HG02642 (cell line): ENCODE data around the gene RCAN2.
"Not testable (repeated sequence)": the region's sequence is repeated elsewhere in the genome, so short reads cannot be mapped to it uniquely, and the experiment has no call there.

ENCODE experiments used
- ATAC-seq: cut with Tn5 transposase; IDR thresholded peaks from one replicate; pipeline ENCODE4 v1.9.1; 2021; ENCODE audit warnings: mild to moderate bottlenecking; ENCODE audit not compliant: unreplicated experiment, poor library complexity

RCAN2 gene

DNA sequence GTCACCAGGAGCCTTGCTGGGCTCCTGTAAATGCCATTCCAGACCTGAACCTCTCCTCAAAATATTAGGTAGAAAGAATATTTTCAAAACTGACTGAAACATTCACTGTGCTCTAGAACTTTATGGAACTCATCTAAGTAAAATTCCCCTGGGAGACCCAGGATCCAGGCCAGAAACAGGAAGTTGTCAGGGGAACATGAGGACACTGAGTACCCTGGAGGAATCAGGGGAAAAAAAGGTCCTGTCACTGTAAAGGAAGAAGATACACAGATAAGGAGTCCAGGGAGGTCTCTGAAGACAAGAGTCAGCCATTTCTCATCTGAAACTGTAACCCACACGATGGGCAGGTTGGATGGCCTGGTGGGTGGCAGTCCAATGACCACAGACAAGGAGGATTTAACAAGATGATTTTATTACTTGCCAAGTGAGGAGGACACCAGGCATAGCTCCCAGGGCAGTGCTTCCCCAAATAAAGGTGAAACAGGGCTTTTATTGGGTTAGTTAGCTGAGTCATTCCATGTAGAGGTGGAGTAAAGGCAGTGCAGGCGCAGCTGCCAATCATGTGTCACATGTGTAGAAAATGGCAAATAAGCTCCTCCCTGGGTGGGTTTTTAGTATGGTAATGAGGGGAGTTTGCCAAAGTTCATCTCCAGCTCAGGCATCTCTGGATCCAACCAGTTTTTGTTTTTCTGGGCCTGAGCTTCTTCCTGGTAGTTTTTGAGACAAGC lies 138.5 kb downstream of the RCAN2 start:
- ATAC-seq, result no peak

DNA sequence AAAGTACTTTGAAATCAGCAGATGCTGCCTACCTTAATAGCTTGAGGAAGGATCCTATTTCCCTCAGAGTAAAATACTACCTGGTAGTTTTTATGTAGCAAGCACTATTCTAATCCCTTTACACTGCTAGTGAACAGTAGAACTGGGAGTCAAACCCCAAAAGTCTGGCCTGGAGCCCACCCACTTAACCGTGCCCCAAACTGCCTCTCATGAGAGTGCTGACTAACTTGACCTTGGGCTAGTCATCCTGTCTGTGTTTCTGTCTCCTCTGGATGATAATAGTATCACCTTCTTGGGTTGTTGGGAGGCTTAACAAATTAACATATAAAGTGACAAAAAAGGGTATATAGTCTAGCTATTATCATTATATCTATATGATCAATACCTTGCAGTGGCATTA lies 140.5 kb downstream of the RCAN2 start:
- no peak for ATAC-seq

DNA sequence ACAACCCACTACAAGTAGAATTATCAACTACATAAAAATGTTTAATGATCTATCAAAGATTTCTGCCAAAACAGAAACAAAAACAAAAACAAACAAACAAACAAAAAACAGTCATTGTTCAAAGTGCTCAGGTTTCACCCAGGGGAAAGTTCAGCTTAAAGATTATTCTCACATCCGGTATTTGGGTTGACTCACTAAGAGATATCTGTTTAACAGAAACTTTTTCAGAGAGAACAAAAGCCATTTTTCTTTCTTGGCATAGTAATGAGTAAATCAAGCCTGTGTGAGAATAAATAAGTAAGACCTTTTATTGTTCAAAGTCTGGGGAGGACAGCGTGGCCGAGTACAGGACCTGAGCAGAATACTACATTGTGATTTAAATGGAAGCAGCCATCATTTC lies 143.6 kb downstream of the RCAN2 start:
- no peak for ATAC-seq

DNA sequence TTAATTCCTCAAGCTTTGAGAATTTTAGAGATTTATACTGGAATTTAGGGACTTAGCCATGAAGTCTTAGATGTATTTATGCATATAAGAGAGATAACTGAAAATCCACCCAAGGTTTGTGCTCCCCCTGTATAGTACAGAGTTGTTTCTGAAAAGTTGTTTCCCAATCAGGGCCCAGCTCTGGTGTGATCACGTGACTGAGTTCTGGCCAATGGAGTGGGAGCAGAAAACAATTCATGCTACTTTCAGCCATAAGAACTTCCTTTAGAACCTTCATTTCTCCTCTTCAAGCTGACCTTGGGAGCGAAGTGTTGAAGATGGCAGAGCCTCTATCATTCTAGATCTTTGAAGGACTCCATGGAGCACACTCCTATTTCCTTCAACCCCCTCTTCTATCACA lies 151.0 kb downstream of the RCAN2 start:
- ATAC-seq, result no peak

DNA sequence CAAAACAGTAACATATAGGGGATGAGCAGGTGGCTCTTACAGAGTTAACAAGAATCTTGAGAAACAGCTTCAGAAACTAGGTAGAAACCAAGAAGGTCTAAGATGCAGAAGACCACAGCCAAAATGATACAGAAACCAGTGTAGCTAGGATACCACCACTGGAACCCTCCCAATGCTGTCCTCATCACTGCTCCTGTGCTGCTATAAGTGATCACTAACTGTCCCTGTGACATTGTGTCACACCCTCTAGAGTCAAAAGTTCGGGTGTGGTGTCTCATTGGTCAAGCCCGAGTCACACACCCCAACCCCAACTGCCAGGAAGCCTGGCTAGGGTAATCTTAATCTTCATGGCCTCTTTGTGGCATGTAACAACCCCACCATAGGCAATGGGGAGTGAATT lies 153.1 kb downstream of the RCAN2 start:
- no peak for ATAC-seq

DNA sequence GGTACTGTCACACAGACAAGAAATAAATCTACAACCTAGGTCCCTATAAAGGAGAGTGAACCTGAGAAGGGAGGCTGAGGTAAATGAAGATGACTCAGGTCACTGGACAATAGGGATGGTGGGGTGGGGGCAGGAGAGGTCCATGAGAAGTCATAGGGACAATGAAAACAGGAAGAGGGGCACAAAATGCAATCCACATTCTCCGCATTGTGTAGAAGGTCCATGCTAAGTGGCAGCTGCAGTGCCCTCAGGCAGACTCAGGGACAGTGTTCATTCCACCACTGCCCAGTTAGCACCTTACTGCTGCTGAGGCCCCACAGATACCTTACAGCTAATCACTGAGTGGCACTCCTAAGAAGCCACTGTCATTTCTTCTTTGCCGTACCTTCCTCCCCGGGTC lies 156.8 kb downstream of the RCAN2 start:
- no peak for ATAC-seq

DNA sequence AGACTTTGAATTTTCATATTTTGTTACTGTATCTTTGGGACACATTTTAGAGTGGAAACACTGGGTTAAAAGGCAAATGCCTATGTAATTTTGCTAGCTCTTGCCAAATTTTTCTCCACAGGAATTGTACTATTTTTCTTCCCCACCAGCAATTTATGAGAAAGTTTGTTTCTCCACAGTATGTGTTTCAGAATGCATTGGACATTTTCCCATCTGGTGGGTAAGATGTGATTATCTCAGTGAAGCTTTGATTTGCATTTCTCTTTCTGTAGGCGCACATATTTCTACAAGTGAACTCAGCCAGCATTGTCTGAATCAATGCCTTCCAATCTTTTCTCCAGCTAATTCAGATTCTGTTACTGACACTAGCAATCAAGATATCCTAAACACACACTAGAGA lies 157.8 kb downstream of the RCAN2 start:
- no peak for ATAC-seq

DNA sequence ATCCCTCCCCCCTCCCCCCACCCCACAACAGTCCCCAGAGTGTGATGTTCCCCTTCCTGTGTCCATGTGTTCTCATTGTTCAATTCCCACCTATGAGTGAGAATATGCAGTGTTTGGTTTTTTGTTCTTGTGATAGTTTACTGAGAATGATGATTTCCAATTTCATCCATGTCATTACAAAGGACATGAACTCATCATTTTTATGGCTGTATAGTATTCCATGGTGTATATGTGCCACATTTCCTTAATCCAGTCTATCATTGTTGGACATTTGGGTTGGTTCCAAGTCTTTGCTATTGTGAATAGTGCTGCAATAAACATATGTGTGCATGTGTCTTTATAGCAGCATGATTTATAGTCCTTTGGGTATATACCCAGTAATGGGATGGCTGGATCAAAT lies 158.8 kb downstream of the RCAN2 start:
- not testable (repeated sequence) for ATAC-seq

DNA sequence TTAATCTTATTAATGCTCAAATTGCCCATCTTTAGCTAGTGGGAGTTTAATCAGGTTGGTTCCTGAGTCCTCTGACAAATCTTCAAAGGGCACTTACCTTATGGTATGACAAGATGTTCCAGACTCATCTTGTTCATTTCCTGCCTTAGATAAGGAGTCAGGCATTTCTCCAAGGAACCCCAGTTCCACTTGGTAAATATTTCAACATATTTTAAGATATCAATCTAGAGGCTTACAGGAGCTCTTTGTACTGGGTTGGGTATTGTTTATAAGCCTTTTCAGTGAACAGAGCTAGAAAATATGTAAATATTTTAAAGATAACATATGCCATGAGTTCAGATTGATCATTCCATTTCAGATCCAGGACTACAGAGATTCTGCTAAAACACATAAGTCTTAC lies 159.8 kb downstream of the RCAN2 start:
- no peak for ATAC-seq

DNA sequence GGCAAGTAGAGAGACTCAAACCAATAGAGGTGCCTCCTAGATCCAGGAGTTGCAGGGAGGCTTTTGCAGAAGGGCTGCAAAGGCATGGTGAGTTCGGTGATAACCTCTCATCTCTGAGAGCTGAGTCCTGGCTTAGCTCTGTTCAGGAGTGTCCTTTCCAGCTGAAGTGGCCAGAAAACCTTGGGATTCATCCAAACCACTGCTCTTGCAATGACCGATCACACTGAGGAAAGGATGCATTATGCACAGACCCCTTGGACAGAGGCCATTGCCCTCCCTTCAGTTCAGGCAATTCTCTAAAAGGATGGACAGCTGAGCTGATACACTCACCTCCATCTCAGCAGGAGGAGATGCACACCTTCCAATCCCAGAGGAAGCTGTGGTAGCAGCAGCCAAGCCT lies 161.7 kb downstream of the RCAN2 start:
- no peak for ATAC-seq

DNA sequence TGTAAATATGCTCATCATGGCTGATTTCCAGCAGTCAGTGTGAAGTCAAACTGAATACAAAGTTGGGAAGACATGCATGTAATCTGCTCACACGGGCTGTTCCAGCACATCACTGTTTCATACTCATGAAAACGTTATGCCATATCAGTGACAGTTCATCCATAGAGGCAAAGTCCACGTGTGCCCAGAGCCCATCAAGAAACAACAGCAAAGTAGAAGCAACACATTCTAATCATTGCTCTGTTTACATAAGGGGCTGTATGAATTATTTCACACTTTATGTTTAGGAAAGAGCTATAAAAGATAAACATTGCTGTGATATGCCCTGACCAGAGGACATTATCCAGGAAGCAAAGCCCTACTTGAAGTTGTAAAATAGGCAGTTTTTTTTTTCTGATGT lies 163.5 kb downstream of the RCAN2 start:
- ATAC-seq, result no peak

DNA sequence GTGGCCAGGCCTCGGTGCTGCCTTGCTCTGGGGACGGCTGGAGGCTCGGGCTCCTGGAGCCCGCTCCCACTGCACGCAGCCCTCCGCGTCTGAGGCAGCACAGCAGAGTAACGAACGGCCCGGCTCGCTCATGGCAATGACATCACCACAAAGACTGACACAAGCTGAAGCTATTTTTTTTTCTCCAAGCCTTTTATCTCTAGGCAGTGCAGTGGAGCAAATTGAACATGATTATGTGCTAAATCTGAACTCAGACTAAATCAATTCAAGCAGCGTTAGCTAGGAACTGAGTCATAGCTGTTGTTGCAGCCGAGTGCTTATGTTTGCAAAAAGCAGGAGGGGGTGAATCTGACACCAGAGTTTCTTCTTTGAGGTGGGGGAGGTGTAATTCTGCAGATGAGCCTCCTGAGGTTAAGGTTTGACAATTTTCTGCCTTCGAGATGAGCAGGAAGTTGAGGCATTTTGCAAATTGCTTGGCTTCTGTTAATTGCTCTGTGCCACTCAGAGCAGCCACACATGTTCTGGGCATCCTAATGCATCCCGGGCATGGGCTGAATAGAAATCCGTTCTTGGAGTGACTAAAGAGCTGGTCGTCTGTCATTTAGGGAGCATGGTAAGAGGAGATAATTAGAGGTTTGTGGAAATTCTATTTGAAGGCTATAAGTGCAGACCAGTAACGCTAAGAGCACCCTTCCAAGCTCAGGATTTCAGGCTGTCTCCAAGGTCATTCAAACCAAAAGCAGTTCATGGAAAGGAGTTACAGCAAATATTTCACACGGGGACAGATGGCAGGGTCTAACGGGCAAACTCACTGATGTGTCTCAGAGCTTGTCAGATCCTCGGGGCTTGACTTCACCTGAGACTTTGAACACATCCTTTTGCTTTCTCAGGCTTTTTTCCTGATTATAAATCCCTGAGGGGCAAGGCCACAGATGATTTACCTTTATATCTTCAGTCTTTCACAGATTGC lies 165.4 kb downstream of the RCAN2 start:
- no peak for ATAC-seq

DNA sequence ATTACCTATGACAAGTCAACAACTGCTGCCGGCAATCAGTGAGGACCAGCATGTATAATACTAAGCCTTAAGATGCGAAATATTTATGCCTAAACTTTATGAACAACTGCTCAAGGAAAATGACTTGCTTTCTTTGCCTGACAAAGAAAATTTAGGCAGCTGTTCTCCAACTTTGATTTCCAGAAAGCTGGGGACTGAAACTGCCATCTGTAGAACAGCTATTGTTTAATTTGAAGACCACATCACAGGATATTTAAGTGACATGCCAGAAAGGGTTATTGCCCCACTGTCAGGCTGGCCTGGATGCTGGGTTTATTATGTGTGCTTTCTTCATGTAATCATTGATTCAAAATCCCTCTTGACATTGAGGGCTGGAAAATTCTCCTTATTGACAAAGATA lies 166.5 kb downstream of the RCAN2 start:
- ATAC-seq, result no peak

DNA sequence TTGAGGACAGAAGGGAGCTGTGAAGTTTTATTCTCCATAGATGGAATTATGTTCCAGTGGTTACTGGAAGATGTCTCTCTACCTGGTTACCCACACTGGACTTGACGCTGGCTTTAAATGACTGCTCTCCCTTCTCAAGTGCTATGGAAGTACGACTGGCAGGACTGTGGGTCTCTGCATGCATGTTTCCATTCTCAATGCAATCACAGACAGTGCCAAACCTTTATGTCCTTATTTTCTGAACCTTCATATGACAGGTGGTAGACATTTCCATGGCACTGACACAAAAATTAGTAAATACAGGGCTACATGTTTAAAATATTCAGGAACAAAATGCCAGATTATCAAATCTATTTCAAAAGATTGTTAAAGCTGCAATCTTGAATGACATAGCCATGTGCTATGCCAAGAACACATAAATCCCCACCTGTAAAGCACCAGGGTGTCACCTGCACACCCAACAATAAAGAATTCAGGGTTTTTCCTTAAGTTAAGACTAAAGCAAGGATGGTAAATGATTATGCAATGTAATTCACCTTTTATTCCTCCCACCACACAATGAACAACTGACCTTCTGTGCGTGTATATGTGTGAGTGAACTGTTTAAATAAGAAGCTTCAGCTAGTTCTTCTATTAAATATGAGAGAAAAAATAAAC lies 167.2 kb downstream of the RCAN2 start:
- no peak for ATAC-seq

DNA sequence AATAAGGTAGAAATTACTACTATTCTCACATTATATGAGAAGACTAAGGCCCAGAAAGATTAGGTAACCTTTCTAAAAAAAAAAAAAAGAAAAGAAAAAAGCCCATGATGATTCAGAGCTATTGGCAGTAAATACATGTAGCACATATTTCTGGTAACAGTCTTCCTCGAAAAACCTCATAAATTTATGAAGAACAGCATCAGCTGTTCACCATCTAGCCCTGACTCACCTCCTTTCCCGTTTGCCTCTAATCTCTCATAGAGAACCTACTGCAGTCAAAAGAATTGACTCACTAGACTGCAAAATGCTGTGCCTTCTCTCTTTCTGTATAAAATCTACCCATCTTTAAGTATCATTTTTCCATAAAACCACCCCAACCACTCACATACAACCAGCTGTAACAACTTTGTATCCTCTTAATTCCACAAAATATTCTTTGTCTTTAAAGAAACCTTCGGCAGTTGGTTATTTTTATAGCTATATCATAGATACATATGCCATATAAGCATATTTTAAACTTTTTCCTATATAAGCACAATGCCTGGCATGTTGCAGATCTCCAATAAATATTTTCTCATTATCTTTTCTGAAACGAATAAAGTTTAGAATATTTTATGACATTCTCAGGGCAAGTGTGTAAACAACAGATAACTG lies 167.8 kb downstream of the RCAN2 start:
- no peak for ATAC-seq

DNA sequence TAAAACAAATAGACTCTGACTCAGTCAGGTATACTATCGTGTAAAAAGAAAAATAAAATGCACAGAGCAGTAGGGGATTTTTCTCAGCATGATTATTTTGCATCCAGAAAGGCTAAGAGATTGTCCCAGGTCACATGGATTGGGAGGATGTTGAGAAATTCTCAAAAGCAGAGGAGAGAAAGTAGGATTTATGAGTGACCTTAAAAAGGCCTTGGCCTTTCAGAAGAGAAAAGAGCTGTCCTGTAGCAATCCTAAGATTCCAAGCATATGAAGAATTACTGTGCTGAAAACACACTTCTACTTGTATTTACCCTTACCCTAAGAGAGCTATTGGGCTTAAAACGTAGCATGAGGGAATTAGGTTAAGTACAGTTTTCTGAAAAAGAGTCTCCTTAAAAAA lies 170.7 kb downstream of the RCAN2 start:
- no peak for ATAC-seq

DNA sequence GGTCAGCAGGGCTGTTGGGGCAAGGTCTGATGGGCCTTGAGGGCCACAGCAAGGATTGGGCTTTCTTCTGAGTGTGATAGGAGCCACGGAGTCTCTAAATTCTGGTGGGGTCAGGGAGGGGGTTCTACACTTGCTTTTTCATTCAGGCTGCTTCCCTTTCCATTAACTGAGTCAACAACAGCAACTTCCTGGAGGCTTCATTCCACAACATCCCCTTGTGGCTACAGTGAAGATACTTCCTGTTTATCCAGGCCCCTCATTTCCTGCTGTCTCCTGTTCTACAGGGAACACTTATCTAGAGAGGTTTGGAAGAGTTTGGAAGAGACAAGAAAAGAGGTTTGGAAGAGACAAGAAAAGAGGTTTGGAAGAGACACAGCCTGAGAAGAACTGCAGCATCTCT lies 175.7 kb downstream of the RCAN2 start:
- ATAC-seq, result no peak

DNA sequence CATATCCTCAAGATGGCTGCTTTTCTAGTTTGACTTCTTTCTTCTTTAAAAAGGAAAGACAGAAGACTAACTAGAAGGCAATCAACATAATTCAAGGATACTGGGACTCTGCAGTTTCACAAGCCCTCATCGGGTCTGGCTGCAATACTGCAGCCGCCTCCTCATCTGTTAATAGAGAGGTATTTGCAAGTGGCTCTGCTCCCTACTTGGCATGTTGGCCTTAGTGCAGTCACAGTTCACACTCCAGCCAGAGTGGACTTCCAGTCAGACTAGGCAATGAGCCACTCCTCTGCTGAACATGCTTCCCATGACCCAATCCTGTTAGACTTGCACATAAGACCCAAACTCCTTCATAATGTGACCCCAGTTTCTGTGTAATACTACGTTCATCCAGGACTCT lies 178.6 kb downstream of the RCAN2 start:
- ATAC-seq, result no peak

DNA sequence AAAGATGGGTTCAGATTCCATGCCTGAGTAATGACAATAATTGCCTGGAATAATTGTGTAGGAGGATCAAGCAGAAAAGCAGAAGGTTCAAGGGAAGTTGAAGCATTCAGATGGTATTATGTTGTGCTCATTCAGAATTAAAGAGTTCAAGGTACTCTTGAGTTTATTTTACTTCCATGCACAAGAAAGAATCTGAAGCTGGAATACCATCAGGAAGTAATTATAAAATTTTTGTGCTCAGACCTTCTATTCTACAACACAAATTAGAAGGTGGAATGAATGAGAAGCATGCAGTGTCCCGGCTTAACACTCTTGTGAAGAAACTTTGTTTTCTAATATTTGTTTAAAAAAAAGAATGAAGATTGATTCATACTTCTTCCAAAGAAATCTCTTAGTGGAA lies 181.1 kb downstream of the RCAN2 start:
- ATAC-seq, result no peak

DNA sequence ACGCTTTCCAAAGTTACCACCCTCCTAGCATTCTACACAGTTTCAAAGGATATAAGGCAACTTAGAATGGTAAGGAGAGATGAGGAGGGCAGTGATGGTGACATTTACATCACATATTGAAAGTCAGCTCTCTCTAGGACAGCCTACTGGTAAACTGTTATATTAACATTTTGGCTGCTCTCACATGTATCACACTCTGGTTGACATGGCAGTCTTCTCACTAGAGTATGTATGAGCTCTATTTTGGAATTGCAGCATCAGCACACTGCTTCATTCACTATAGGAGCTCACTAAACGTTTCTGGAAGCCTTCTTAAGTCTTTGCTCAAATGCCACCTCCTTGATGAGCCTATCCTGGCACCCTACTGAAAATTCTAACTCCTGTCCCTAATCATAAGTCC lies 184.8 kb downstream of the RCAN2 start:
- ATAC-seq, result no peak

DNA sequence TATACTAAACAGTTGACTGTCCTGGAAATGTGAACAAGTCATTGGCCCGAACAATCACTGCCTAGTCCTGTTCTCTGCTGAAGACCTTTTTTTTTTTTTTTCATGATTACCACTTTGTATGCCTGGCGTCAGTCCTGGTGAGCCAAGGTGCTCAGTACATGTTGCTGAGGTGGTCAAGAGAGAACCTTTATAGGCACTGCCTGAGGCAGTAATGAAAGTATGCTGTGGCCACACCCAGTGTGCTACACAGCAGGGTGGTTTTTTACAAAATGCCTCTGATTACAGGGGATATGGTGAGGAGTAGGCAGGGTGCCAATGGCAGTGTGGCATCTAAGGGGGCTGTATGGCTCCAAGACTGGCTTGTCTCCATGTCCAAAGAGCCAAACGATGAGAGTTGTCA lies 185.4 kb downstream of the RCAN2 start:
- no peak for ATAC-seq
